HG02970 (cell line): ENCODE measurements around the gene KCTD15.

Experiments
- ATAC-seq: cut with Tn5 transposase; IDR thresholded peaks from one replicate; pipeline ENCODE4 v1.9.1; 2021; ENCODE audit warnings: mild to moderate bottlenecking, moderate library complexity, moderate number of reproducible peaks; ENCODE audit not compliant: unreplicated experiment, low FRiP score

The KCTD15 gene

DNA sequence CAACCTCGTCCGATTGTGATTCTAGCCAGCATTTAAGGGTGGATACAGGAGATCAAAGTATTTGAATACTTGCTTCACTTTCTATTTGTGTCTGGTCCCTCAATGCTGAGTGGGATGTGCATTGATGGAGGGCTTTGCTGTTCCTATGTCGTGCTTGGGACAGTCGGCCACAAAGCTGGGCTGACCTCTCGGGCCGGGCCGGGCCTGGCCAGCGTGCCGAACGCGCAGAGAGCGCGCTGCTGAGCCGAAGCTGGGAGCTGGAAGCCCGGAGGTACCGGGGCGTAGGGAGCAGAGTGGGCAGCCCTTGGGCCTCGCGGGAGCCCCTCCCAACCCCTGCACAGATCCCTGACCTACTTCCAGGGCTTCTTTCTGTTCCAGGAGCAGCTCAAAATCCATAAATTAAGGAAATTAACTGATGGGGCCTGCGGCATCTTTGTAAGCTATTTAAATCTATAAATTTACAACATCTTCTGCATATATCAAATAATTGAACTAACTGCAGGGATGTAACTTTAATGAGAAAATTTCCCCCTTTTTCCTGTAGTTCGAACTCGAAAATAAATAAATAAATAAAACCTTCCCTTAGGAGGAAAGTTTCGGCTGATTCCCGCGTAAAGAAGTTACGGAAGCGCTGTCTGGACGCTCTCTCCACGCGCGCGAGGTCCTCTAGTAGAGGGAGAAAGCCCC, 1.8 kb upstream of the KCTD15 start:
- no peak for ATAC-seq

DNA sequence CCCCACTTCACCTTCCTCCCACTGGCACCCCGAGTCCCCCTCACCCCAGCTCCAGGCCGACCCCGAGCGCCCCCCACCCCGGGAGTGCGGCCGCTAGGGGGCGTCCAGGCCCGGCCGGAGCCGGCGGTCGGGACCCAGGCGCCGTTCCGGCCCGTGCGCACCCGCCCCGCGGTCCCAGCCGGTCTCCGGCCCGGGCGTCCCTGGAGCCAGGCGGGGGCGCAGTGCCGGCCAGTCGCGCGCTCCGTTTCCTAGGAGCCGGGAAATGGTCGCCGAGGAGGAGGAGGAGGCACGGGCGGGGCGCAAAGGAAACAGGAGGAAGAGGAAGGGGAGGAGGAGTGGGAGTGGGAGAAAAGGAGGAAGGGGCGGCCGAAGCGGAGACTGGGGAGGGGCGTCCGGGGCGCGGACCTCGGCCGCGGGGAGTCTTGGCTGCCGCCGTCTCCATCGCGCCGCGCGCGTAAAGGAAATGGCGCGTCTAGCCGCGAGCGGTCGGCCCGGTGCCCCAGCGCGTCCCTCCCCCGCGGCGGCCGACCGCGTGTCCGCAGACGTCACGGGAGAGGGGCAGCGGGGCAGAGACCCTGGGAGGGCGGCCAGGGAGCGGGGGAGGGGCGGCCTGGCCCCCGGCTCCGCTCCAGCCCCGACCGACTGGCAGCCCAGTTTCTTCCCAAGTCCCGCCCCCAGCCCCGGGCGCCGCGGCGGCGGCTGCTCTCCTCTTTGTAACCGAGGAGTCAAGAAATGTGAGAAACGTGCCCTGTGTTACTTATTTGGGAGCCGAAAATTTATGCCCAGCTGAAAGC, 1.1 kb upstream of the KCTD15 start:
- ATAC-seq: no peak

DNA sequence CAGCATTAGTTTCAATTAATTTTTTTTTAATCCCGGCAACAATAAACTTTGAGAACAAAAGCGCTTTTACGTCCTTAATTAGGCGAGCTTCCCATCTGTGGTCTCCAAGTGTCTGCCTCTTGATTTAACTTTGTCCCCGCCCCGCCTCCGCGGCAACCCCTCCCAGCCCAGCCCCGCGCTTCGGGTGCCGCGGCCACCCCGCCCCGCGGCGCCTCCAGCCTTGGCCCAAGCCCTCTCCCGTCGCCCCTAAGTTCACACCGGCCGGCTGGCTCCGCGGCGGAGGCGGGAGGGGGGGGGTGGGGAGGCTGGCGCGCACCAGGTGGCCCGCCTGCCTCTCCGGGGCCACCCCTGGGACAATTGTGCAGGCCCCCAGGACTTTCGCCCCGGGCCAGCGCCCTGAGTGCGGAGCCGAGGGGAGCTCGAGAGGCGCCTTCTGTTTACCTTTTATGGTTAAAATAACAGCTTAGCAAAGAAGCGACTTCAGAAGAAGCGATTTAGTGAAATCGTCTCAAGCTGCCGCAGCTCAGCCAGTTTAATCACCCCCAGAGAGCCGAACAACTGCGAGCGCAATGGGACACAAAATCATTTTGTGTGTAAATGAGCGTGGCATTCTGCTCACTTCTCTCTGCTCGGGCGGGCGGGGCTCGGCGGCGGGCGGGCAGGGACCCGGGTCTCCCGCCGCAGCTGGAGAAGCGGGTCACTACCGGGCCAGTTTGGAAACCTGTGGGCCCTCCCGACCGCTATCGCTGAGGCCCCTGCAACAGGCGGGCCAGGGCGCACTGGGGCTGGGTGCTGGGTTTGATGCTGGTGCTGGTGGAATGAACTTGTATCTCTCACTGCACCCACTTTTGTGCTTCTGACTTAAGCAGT, 1.4 kb downstream of the KCTD15 start:
- ATAC-seq: no peak

GRCh38 chr19:33798681-33799111, 2.0 kb downstream of the KCTD15 start:
- ATAC-seq: no peak

- ATAC-seq: no peak
Observed at GRCh38 chr19:33799476-33799875, 2.8 kb downstream of the KCTD15 start.

- no peak for ATAC-seq
Observed at GRCh38 chr19:33800012-33800680, 3.5 kb downstream of the KCTD15 start.

DNA sequence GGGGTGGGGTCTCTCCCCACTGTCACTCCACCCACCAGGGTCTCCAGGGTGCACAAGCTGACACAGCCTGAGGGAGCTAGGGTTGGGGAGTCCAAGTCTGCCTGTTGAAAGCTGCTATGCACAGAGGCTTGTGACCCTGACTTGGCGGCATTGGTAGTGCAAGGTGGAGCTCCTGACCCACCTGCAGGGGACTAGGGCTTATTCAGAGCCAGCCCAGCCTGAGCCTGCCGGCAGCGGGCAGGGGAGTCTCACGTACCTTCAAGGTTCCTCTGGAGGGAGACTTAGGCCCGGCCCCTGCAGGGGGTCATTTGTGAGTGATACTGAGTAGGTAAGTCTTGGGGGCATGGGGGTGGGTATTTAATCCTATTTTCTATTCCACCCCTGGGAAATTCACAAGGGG, 4.7 kb downstream of the KCTD15 start:
- no peak for ATAC-seq

GRCh38 chr19:33802001-33802400, 5.3 kb downstream of the KCTD15 start:
- no peak for ATAC-seq

DNA sequence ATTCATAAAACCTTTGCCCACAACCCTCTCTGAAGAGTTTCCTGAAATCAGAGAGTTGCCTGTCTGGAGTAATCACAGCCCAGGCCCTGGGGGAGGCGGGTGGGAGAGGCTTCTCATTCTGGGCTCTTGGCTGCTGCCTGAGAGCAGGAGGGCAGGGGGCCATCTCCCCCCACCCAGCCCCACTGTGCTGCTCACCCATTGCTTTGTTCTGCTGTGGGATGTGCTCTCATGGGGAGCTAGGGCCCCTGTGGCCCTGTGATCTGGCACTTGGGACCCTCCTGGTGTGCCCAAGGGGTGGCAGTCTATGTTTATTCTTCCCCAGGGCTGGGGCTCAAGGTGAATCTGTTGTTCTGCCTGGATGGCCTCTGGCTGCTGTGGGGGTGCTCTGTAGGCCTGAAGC, 6.1 kb downstream of the KCTD15 start:
- ATAC-seq: no peak

- ATAC-seq: no peak
Observed at GRCh38 chr19:33803383-33803782, 6.7 kb downstream of the KCTD15 start.

DNA sequence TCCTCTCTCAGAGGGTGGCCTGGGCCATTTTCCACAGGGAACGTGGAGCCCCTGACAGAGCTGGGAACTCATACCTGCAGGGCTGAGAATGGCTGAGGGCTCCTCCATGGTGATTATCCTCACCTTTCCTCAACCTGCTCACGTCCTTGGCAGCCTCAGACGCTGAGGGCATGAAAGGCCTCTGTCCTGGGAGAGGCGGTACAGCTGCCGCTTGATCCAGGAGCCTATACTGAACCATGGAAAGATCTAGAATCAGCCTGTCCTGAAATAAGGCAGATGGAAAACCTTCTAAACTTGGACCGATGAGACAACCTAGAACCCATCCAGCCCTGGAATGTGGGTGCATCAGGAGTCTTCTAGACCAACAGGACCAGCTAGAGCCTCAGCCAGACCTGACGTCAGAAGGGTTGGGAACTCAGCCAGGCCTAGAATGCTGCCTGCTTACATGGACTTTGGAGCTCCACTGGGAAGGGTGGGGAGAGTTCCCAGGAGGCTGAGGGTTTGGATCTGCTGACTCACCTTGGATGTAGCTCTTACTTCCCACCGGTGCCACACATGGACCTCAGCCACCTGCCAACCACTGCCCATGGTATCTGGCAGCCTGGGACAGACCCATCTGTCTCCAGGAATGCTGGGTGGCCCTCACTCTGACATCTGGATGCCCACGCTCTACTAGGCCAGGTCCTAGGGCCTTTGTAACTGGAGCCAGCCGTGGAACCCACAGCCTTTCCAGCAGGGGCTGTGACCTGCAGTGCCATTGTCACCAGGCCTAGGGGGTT, 7.5 kb downstream of the KCTD15 start:
- no peak for ATAC-seq

GRCh38 chr19:33805313-33805712, 8.6 kb downstream of the KCTD15 start:
- no peak for ATAC-seq

DNA sequence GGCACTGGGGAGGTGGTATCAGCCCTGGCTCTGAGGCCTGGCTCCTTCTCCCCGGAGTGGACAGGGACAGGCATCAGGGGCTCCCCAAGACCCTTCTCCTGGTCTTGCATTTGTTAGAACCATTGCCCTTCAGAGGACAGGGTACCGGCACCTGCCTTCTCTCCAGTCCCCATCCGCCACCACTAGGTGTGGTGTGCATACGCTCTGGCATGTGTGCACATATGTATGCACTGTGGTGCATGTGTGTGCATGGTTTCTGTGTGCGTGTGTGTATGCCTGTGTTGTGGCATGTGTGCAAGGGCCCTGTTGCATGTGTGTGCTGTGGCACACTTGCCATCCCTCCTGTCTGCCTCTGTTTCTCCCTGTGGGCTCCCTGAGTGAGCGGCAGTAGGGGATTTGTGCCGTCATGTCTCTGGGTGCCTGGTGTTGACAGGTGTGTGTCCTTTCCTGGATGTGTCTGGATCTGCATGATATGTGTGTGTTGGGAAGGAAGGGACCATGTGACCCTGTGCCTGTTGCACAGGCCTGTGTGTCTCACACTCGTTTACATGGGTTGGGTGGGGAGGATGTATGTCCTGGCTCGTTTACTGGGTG, 9.3 kb downstream of the KCTD15 start:
- ATAC-seq: no peak

DNA sequence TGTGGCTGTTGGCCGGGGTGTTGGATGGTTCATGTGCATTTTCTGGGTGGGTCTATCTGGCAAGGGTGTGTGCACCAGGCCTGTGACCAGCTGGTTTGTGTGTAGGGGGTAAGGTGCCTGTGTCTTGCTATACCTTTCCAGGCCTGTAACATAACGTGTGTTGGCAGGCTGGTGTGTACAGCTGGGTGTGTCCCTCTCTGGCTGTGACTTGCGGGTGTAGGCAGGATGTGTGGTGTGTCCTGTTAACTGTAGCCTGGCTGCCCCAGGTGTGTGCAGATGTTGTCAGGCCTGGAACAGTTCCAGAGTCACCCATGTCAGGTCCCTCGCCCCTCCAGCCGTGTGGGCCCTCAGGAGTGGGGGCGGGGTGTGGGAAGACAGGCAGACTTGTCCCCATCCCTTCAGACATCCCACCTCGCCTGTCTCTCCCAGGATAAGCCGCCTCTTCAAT, 9.8 kb downstream of the KCTD15 start:
- ATAC-seq: no peak

DNA sequence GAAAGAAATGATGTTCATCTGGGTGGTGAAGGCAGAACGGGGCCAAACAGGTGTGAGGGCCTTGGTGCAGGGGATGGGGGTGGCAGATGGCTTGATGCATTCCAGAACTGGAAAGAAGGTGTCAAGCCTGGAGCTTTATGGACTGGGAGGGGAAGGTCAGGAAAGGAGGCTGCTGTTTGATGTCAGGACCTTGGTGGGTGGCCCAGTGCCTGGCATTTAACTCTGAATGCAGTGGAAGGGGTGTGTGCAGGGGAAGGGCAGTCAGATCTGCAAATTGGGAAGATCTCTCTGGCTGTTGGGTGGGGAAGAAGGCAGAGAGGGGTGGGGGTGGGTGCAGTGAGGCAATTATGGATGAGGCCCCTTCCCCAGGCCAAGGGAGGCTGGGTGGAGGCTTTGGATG, 11.7 kb downstream of the KCTD15 start:
- no peak for ATAC-seq

GRCh38 chr19:33809960-33810359, 13.3 kb downstream of the KCTD15 start:
- no peak for ATAC-seq

GRCh38 chr19:33810821-33811220, 14.2 kb downstream of the KCTD15 start:
- no peak for ATAC-seq

- ATAC-seq: no peak
Observed at GRCh38 chr19:33811246-33811645, 14.6 kb downstream of the KCTD15 start.

GRCh38 chr19:33811736-33812387, 15.2 kb downstream of the KCTD15 start:
- ATAC-seq: no peak
